ENCODE data around the gene SPSB1. TPM values are rescaled to one million over a fixed set of nuclear protein-coding genes. Genes with fewer than 3 reads are reported as not detected.

The SPSB1 gene
- total and polyA plus RNA-seq, 2 experiments from 2014 or later: 2.4 to 6.8 TPM

GRCh38 chr1:9366943-9367780 lies 74.5 kb downstream of the SPSB1 start:
- Histone ChIP-seq H3K4me2 (no peak overlapping the region), H3K4me1 (ENCODE audit: insufficient read depth) (no peaks in the 10 kb centered on the region), H3K4me3 (no peak overlapping the region), H3K27ac (ENCODE audit: low read depth) (no peak overlapping the region), H3K9me2 (ENCODE audit: insufficient read depth) (no peaks in the 10 kb centered on the region), H3K79me2 (replicated peaks; ENCODE audit: insufficient read depth) (no peaks in the 10 kb centered on the region), H4K20me1 (replicated peaks; ENCODE audit: insufficient read depth) (no peaks in the 10 kb centered on the region; the same call in 1 of the 2 replicates), H3K36me3 (ENCODE audit: insufficient read depth) (no peaks in the 10 kb centered on the region), H3K27me3 (ENCODE audit: insufficient read depth) (no peaks in the 10 kb centered on the region), H3F3A (replicated peaks; ENCODE audit: low read depth) (no peaks in the 10 kb centered on the region), H2AFZ (no peak overlapping the region)
- TF ChIP-seq CTCF (conservative IDR thresholded peaks at IDR 0.05; ENCODE audit: low read depth in 2 of 2) (no peak), ETS1 (IDR thresholded peaks at IDR 0.05) (no peak), REST (IDR thresholded peaks at IDR 0.05; ENCODE audit: unreplicated experiment) (no peak), EZH2phosphoT487 (IDR thresholded peaks at IDR 0.05; ENCODE audit: unreplicated experiment) (no peak), CREB1 (CRISPR knock-in tag; IDR thresholded peaks at IDR 0.05; ENCODE audit: low read depth) (no peak), EZH2 (IDR thresholded peaks at IDR 0.05; ENCODE audit: low read depth, unreplicated experiment) (no peak), ZNF331 (CRISPR knock-in tag; IDR thresholded peaks at IDR 0.05; ENCODE audit: low read depth) (no peak), STAT1 (IDR thresholded peaks at IDR 0.05; ENCODE audit: unreplicated experiment) (no peak), ZNF114 (CRISPR knock-in tag; IDR thresholded peaks at IDR 0.05) (no peak), ZNF462 (CRISPR knock-in tag; IDR thresholded peaks at IDR 0.05) (no peak), NANOG (IDR thresholded peaks at IDR 0.05; ENCODE audit: borderline replicate concordance) (no peak), POLR2AphosphoS5 (IDR thresholded peaks at IDR 0.05; ENCODE audit: low read depth) (no peak), JUNB (IDR thresholded peaks at IDR 0.05; ENCODE audit: unreplicated experiment) (no peak)
- no peak for ATAC-seq
- peaks cover 12% of the 10 kb centered on the region for H3K27me3 Mint-ChIP-seq (ENCODE audit: insufficient read depth, low read depth, poor library complexity)
- no peak overlapping the region for H3K4me3 Mint-ChIP-seq
- no peaks in the 10 kb centered on the region for H3K9me3 Mint-ChIP-seq
- peaks cover 7% of the 10 kb centered on the region; the same call in 2 of the 3 replicates for H3K4me1 Mint-ChIP-seq
- no peak overlapping the region for H3K27ac Mint-ChIP-seq
- no peak for DNase-seq (ENCODE audit: low spot score)
- H3K36me3 Mint-ChIP-seq (ENCODE audit: low read depth): no peaks in the 10 kb centered on the region

Measured in GM23338 (cell line).